Measurements from ENCODE around the gene PLSCR2. TPM values are rescaled to one million over a fixed set of nuclear protein-coding genes. Genes with fewer than 3 reads are reported as not detected.

The PLSCR2 gene
- total RNA-seq, 1 experiment from 2014 or later = not detected

DNA sequence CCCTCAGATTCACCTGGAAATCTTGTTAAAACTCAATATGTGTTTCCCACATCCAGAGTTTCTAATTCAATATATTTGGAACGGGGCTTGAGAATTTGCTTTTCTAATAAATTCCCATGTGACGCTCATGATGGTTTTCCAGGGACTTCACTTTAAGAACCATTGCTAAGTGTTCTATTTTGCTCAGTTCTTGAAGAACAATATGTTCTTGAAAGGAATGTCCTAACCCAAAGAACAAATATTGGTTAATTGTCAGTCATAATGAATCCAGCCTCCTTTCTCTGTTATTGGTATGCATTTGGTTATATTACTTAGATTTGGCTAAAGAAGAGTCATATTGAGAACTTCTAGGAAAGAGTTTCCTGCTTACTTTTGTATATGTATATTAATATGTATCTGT, 4.4 kb upstream of the PLSCR2 start:
- Histone ChIP-seq H3K9me2 (ENCODE audit: insufficient read depth) (no peaks in the 10 kb centered on the region), H3K36me3 (ENCODE audit: control insufficient read depth in 1 of 2, insufficient read depth in 2 of 2, low read length in 2 of 2) (no peaks in the 10 kb centered on the region), H3K9ac (ENCODE audit: low read length) (no peak overlapping the region), H3K4me1 (ENCODE audit: control insufficient read depth in 1 of 2, insufficient read depth in 2 of 2, low read length in 2 of 2) (no peaks in the 10 kb centered on the region), H3K9me3 (ENCODE audit: control insufficient read depth in 1 of 2, insufficient read depth in 1 of 2, low read depth in 1 of 2, low read length in 2 of 2) (no peaks in the 10 kb centered on the region), H3K27ac (ENCODE audit: low read depth, low read length) (no peak overlapping the region), H3K4me3 (replicated peaks in 1 of 2; ENCODE audit: low read depth in 1 of 2, low read length in 2 of 2) (no peak overlapping the region), H4K20me1 (ENCODE audit: insufficient read depth) (no peaks in the 10 kb centered on the region), H3K4me2 (ENCODE audit: low read length) (no peak overlapping the region), H3K79me2 (ENCODE audit: insufficient read depth, low read length) (no peaks in the 10 kb centered on the region), H2AFZ (ENCODE audit: low read depth, low read length, poor library complexity, severe bottlenecking) (no peak overlapping the region), H3K27me3 (ENCODE audit: insufficient read depth, low read length) (no peaks in the 10 kb centered on the region)
- RAD21 ChIA-PET (ENCODE audit: low non-redundant PET in 1 of 2, low total read pairs in 2 of 2, uncharacterized antibody in 2 of 2, unreplicated experiment in 2 of 2) = no interaction called here
- CTCF ChIA-PET = no interaction called here
- TF ChIP-seq CBX3 (IDR thresholded peaks at IDR 0.05; ENCODE audit: low read depth) (no peak), FOSL1 (IDR thresholded peaks at IDR 0.05; ENCODE audit: low read depth) (no peak), REST (IDR thresholded peaks at IDR 0.05; ENCODE audit: low read depth) (no peak), SIN3A (IDR thresholded peaks at IDR 0.05; ENCODE audit: low read depth) (no peak), POLR2A (IDR thresholded peaks at IDR 0.05; ENCODE audit: borderline replicate concordance, extremely low read depth, insufficient read depth, insufficient read length) (no peak), ATF3 (IDR thresholded peaks at IDR 0.05) (no peak), YY1 (IDR thresholded peaks at IDR 0.05; ENCODE audit: extremely low read depth, insufficient replicate concordance, low read depth, low read length) (no peak), JUND (IDR thresholded peaks at IDR 0.05) (no peak), ZFX (IDR thresholded peaks at IDR 0.05) (no peak), SP1 (IDR thresholded peaks at IDR 0.05; ENCODE audit: low read depth) (no peak), ELF1 (IDR thresholded peaks at IDR 0.05; ENCODE audit: borderline replicate concordance, low read depth) (no peak)
- TF ChIP-seq, protein P1, sequence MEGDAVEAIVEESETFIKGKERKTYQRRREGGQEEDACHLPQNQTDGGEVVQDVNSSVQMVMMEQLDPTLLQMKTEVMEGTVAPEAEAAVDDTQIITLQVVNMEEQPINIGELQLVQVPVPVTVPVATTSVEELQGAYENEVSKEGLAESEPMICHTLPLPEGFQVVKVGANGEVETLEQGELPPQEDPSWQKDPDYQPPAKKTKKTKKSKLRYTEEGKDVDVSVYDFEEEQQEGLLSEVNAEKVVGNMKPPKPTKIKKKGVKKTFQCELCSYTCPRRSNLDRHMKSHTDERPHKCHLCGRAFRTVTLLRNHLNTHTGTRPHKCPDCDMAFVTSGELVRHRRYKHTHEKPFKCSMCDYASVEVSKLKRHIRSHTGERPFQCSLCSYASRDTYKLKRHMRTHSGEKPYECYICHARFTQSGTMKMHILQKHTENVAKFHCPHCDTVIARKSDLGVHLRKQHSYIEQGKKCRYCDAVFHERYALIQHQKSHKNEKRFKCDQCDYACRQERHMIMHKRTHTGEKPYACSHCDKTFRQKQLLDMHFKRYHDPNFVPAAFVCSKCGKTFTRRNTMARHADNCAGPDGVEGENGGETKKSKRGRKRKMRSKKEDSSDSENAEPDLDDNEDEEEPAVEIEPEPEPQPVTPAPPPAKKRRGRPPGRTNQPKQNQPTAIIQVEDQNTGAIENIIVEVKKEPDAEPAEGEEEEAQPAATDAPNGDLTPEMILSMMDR (IDR thresholded peaks at IDR 0.05 in 2 of 3, conservative IDR thresholded peaks at IDR 0.05 in 1 of 3; ENCODE audit: borderline replicate concordance in 1 of 3, insufficient read depth in 1 of 3, low read depth in 2 of 3, low read length in 2 of 3) = no peak
- TF ChIP-seq, protein P2, sequence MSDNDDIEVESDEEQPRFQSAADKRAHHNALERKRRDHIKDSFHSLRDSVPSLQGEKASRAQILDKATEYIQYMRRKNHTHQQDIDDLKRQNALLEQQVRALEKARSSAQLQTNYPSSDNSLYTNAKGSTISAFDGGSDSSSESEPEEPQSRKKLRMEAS (IDR thresholded peaks at IDR 0.05) = no peak
- no peak for ATAC-seq
- intact Hi-C loops (cut with micrococcal nuclease) = no loop called here
- no peak for DNase-seq (ENCODE audit: low read depth, low spot score)
- no TSS peak for BruUV-seq (replicated peaks)
- POLR2A ChIA-PET = no interaction called here
